ENCODE data around the gene BCAR1.
"Not testable (repeated sequence)": the region's sequence is repeated elsewhere in the genome, so short reads cannot be mapped to it uniquely, and the experiment has no call there.

BCAR1 gene

DNA sequence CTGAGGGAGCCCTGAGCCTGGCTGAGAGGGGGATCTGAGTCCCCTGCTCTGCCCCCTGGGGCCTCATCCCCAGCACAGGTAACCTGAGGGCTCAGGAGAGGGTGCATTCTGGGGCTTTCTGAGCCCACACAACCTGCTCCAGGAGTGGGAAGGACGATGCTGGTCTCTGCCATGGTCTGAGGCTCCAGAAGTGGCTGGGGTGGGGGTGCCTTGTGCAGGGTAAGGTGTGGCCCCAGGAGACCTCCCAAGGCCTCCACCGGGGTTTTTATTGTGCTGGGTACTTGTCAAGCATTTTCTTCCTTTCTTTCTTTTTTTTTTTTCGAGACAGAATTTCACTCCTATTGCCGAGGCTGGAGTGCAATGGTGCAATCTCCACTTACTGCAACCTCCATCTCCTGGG lies 32.3 kb downstream of the BCAR1 start:
- DNase-seq, result no peak

DNA sequence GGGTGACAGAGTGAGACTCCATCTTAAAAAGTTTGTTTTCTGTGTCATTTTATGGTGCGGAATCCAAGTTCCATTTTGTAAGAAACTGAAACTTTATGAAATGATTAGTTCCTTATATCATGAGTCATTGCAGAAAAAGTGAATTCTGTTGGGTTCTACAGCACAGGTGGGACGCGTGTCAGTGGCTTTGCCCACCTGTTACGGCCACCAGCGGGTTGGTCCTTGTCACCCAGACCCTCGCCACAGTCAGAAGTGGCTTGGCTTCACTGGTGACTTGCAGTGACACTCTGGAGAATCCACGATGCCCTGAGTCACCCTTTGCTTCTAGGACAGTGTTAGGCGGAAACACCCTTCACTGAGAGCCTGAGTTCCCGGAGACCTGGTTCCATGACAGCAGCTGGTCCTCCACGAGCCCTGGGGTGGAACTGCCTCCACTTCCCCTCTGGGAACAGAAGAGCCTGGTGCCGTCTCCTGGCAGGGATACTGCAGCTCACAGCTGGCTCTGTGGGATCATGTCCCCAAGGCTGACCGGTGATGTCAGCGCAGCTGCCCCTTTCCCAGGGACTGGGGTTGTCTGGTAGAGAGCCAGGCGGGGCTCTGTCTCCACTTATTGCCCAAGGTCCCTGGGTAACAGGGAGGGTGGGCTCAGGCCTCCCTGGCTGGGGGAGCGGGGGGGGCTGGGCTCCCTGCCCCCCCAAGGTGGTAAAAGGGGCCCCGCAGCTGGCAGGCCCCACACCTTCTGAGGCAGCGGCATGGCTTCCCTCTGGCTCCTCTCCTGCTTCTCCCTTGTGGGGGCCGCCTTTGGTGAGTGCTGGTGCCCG lies 33.0 kb downstream of the BCAR1 start, which contains the start of gene CTRB1:
CTRB1 (plus strand) TSS at position 733 of the 821 bp plus-strand sequence; CDS start at position 753, 20 bp downstream.
- peak; percentile 31 for DNase-seq

DNA sequence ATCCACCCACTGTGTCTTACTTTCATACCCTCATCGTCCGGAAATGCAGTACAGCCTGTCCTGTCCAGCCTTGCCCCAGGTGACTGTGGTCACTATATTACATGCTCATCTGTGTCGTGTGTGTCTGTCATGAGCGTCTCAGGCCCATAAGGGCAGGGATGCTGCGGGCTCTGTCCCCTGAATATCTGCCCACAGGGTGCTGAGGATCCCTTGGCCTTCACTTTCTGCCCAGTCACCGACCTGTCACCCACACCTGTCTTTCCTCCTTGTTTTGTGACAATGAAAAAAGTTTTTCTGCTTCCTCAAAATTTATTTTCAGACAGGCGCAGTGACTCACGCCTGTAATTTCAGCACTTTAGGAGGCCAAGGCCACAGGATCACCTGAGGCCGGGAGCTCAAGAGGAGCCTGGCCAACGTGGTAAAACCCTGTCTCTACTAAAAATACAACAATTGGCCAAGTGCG lies 34.0 kb downstream of the BCAR1 start:
- no peak for DNase-seq

DNA sequence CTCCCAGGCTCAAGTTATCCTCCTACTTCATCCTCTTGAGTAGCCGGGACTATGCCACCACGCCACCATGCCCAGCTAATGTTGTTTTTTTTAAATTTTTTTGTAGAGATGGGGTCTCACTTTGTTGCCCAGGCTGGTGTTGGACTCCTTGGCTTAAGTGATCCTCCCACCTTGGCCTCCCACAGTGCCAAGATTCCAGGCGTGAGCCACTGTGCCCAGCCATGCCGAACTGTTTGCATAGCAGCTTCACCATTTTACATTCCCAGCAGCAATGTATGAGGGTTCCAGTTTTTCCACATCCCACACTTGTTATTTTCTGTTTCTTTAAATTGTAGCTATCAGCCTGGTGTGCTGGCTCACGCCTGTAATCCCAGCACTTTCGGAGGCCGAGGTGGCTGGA lies 34.8 kb downstream of the BCAR1 start:
- DNase-seq, result no peak

DNA sequence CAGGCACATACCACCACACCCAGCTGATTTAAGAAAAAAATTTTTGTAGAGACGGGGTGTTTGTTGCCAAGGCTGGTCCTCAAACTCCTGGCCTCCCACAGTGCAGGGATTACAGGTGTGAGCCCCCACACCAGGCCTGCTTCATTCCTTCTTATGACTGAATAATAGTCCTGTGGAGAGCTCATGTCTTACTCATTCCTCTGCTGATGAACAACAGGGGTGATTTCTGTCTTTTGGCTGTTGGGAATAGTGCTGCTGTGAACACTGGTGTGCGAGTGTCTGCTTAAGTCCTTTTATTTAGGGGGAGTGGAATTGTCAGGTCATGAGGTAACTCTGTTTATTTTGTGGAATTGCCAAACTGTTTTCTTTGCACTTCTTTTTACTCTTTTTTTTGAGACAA lies 35.3 kb downstream of the BCAR1 start:
- no peak for DNase-seq

DNA sequence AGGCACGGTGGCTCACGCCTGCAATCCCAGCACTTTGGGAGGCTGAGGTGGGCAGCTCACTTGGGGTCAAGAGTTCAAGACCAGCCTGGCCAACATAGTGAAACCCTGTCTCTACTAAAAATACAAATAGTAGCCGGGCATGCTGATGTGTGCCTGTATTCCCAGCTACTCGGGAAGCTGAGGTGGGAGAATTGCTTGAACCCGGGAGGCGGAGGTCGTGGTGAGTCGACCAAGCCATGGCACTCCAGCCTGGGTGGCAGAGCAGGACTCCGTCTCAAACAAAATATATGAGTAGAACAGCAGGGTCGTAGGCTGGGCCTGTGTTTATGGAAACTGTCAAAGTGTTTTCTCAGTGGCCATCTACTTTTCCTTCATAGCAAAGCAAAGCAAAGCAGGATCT lies 40.1 kb downstream of the BCAR1 start:
- not testable (repeated sequence) for DNase-seq

DNA sequence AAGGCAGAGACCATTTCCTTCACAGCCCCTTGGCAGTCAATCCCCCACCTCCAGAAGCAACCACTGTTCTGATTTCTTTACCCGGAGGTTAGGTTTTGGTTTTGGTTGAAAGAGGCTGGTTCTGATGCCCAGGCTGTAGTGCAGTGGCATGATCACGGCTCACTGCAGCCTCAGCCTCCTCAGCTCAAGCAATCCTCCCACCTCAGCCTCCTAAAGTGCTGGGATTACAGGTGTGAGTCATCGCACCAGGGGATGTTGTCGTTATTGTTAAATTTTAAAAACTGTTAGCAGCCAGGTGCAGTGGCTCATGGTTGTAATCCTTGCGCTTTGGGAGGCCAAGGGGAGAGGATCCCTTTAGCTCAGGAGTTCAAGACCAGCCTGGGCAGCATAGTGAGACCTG lies 41.5 kb downstream of the BCAR1 start:
- no peak for DNase-seq

DNA sequence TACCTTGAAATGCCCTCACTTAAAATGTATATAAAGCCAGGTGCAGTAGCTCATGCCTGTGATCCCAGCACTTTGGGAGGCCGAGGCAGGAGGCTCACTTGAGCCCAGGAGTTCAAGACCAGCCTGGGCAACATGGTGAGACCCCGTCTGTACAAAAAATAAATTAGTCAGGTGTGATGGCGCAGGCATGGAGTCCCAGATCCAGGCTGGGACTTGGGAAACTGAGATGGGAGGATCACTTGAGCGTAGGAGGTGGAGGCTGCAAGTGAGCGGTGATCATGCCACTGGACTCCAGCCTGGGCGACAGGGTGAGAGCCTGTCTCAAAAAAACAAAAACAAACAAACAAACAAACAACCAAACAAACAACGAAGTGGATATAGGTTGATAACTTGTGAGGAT lies 41.9 kb downstream of the BCAR1 start:
- not testable (repeated sequence) for DNase-seq

DNA sequence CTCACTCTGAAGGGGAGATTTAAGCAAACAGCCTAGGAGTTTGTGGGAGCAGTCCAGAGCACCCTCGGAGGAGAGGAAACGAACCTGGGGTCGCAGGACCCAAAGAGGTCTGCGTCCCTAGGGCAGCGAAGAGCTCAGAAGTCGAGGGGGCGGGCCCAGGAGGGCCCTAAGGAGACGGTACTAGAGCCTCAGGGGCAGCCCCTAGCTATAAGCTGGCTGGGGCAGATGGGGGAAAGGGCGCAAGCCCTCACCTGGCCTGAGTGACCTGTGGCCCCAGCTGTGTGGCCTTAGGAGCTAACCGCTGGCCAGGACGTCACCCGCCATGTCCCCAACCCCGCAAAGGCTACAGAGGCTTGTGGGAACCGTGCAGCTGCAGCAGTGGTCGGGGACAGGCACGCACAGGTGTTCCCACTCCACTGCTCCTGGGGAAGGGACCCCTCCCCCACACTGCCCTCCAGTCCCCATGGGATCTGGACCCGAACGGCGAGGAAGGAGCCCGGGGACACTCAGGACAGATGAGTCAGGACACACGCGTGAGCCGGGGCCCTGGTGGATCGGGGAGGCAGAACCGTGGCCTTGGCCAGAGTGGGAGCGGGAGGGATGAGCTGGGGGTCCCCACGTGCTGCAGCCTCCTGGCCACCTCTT lies 42.4 kb downstream of the BCAR1 start:
- DNase-seq, result no peak

DNA sequence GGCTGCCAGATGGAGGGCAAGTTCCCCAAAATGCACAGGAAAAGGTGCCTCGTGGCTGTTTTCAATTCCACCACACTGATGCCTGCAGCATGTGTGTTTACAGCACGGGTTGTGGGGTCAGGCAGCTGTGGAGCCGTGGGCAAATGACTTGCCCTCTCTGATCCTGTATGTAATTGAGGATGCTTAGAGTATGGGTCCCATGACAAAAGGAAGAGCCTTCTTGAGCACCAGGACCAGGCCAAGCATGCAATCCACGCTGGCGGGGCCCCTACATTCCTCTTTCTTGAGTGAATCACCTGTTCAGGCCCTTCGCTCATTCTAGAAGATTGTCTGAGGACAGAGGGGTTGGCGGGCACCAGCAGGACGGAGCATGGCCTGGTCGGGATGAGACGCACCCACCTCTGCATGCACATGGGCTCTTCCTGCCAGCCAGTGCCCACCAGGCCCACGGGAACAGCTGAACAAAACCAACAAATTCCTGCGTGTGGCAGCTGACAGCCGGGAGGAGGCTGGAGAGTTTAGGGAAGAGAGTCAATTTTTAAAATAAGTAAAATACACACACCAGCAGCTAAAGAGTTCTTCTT lies 43.1 kb downstream of the BCAR1 start:
- no peak for DNase-seq

DNA sequence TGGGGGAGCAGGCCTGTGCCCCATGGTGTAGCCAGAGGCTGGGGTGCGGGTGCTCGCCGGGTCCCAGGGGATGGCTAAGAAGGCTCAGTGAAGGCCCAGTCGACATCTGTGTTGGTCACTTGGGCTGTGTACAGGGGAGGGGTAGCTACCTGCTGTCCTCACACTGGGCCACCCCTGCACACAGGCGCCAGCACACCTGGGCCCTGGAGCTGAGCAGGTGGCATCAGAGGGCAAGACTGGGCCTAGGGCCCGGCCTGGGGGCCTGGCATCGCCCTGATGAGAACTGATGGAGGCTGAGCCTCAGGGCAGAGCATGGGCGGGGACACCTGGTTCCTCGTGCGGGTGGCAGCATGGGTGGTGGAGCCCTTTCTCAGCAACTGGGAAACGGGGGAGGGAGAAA lies 43.6 kb downstream of the BCAR1 start:
- DNase-seq, result no peak

DNA sequence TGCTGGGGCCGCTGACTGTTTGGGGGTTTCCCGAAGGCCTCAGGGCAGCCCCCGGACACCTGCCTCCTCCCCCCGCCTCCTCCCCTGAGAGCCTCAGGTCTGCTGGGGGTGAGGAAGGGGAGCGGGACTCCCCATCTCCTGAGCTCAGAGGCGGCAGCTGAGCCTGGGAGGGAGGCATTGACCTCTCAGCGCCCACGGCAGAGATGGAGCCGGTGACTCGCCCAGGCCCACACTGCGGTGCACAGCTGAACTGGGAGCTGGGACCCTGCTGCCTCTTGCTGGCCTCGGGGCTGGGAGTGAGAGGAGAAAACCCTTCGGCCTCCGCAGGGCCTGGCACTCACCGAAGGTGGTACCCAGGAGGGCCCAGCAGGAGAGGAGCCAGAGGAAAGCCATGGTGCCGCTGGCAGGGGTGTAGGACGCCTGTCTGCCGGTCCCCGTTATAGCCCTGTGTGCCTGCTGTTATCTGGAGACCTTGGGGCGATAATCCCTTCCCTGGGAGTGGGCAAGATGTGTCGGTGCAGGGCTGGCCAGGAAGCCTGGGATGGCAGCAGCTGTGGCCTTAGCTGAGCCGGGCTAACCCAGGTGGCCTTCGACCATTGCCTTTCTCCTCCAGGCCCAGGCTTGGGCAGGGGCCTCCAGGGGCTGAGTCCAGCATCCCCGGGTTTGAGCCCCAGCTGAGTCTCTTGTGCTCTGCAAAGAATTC lies 44.5 kb downstream of the BCAR1 start, which contains the start of gene CTRB2:
CTRB2 (minus strand) TSS at position 413 of the 703 bp plus-strand sequence; CDS start at position 393, 20 bp downstream.
- no peak for DNase-seq

DNA sequence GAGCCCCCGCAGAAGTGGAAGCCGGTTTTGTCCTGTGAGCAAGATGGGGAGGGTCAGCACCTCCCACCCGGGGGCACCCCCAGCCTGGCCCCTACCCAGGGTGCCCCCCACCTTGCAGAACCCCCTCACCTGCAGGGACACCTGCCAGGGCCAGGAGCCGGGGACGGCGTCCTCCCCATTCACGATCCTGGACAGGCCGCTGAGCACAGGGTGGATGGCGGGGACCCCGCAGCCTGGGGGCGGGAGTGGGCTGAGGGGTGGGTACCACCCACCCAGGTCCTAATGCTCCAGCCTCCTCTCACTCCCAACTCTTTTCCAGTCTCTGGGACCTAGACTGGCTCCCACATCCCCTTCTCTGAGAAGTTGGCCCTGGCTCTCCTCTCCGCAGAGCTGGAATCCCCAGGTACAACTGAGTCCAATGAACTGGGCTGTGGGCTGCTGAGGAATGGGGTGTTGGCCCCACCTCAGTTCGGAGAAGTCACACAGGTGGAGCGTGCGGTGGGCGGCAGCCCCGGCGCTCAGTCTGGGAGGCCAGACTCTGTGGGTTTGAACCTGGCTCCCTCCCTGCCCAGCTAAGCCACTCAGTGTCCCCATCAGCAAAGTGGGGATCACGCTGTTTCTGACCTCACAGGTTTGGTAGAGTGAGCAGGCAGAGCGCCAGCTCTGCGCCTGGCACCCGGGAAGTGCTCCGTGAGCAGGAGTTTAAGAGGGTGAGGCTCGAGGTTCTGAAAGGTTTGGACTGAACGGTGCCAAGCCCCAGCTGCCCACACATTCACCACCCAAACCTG lies 45.3 kb downstream of the BCAR1 start:
- DNase-seq, result not testable (repeated sequence)

DNA sequence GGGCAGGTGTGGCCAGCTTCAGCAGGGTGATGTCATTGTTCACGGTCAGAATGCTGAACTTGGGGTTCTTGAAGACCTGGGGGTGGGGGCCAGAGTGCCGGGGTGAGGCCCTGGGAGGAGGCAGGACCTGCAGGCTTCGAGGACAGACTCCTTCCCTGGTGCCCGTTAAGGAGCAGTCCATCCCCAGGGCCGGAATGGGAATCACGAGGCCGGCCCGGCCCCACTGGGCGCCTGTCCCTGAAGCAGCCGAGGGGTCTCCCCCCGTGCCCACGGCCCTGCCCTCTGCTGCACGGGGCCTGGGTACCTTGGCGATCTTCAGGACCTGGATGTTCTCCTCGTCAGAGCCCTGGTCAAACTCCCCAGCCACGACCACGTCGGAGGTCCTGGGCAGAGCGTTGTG lies 46.0 kb downstream of the BCAR1 start:
- not testable (repeated sequence) for DNase-seq

DNA sequence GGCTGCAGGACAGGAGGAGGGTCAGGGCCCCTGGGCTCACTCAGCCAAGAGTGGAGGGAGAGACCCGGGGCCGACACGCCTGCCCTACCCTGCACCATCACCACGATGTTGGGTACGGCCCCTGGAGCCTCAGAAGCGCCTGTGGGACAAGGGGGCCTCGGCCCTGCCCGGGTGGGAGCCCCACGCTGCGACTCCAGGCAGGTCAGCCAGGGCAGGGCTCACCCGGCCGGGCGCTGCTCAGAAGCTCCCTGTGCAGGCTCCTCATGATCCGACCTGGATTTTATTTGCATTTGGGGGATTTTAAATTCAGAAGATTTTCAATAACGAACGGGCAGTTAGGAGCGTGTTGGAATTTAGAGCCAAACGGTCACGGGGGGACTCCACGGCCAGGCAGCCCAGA lies 46.5 kb downstream of the BCAR1 start:
- not testable (repeated sequence) for DNase-seq

DNA sequence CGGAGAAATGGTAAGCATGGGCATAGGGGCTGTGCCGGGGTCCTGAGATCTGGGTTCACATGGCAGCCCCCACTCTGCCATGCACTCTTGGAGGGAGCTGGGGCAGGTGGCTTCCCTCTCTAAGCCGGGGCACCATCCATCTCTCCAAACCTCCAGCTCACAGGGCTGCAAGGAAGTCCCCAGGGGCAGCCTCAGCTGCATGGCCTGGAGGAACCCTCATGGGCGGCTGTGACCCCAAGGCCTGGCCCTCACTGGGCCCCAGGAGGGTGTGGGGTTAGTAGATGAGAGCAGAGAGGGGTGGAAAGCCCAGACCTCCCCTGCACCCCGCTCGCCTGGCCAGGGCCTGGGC lies 47.0 kb downstream of the BCAR1 start:
- DNase-seq, result no peak

DNA sequence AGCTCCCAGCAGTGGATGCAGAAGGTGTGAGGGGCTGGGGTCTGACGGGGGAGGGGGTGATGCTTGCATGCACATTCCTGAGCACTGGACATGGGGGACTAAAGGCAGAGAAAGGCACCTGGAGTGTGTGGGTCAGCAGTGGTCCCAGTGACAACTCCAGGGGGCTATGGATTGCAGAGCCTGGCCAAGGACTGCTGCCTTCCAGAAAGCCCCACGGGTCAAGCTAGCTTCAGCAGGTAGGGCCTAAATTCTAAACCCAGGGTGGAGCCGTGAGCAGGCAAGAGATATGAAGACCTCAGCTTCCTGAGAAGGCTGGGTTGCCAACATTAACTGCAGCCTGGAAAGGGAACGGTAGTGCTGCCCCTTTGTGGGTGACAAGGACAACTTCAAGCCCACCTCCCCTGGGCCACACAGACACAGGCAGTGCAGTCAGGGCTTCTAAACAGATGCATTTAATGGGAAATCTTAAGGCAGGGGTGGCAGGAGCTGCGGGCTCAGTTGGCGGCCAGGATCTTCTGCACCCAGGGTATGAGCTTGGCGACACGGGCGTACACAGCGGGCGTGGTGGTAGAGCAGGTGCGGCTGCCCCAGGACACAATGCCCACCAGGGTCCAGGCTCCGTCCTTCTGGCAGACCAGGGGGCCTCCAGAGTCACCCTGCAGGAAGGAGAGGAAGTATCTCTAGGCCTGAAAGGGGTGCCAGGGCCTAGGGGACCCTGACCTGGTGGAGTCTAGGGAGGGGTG lies 47.6 kb downstream of the BCAR1 start:
- DNase-seq, result no peak

DNA sequence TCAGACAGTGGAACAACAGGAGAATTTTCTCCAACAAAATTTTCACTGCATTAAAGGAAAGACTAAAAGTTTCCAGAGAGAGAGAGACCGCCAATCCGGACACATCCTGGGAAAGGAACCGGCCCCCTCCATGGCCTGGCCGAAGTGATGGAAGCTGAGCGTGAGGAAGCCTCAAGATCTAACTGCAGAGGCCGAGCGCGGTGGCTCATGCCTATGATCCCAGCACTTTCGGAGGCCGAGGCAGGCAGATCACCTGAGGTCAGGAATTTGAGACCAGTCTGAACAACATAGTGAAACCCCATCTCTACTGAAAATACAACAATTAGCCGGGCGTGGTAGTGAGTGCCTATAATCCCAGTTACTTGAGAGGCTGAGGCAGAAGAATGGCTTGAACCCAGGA lies 48.3 kb downstream of the BCAR1 start:
- no peak for DNase-seq

DNA sequence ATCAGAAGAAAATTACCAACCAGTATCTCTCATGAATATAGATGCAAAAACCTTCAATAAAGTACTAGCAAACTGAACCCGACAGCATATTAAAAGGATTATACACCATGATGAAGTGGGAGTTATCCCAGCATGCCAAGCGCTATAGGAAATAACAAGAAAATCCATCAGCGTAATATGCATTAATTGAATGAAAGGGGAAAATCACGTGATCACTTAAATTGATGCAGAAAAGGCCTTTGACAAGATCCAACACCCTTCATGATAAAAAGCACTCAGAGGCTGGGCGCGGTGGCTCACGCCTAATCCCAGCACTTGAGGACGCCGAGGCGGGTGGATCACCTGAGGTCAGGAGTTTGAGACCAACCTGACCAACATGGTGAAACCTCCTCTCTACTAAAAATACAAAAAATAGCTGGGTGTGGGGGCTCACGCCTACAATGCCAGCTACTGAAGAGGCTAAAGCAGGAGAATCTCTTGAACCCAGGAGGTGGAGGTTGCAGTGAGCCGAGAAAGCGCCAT lies 49.3 kb downstream of the BCAR1 start:
- DNase-seq, result no peak

DNA sequence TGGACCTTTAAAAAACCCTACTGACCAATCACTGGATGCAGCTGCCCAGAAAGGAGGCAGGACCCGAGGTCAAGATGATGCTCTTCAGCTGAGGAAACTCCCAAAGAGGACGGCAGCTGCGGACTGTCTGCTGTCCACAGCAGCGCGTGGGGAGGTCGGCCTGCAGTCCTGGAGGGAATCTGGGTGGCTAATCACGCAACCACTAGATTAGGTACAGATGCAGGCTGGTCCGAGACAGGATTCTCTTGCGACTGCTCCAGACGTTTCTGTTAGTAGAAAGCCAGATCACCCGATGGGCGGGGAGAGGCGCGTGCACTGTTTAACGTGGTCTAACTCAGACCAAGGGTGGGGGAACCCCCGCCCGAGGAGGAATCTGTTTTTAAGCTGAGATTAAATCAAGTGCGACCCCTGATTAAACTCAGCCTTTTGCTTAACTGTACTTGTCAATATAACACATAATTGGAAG lies 53.3 kb downstream of the BCAR1 start:
- DNase-seq, result no peak

DNA sequence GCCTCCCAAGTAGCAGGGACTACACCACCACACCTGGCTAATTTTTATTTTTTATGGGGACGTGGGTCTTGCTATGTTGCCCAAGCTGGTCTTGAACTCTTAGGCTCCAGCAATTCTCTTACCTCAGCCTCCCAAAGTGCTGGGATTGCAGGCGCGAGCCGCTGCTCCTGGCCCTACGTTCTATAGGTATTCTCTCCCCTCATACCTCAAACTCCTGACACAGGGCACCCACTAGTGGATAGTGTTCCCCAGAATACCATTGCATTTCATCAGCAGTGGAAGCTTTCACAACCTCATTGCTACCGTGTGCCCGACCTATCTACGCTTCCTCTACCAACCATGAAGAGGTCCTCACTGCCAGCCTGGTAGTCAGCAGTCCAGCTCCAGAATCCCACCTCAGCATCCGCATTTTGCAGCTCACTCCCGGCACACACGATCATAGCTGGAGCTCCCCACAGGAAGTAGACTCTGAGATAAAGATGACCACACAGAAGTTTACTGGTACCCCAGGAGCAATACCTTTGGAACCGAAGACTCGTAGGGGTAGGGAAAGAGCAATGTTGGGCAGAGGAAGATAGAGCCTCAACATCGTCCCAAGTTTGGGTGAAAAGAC lies 53.8 kb downstream of the BCAR1 start:
- no peak for DNase-seq

Measured in activated CD4-positive, alpha-beta T cell treated with anti-CD3 and anti-CD28 coated beads for 48 hours (primary cell).